HUES48 (cell line): ENCODE results near the gene METAP1.
"Not testable (repeated sequence)": the region's sequence is repeated elsewhere in the genome, so short reads cannot be mapped to it uniquely, and the experiment has no call there.

Experiments used
- H3K27ac ChIP-seq: one replicate; pipeline ENCODE4 v1.7.0; 2013; ENCODE audit warnings: low read depth, low read length, inconsistent platforms
- H3K27me3 ChIP-seq: 2 replicates; pipeline ENCODE4 v1.6.1; 2013; ENCODE audit warnings: mild to moderate bottlenecking, low read length; ENCODE audit not compliant: control insufficient read depth, insufficient read depth
- H3K36me3 ChIP-seq: 2 replicates; pipeline ENCODE4 v1.6.1; 2013; ENCODE audit warnings: low read length; ENCODE audit not compliant: control insufficient read depth, insufficient read depth
- H3K4me1 ChIP-seq: 2 replicates; pipeline ENCODE4 v1.6.1; 2013; ENCODE audit warnings: mild to moderate bottlenecking, low read length; ENCODE audit not compliant: control insufficient read depth, insufficient read depth
- H3K4me3 ChIP-seq: 2 replicates; pipeline ENCODE4 v1.5.1; 2013; ENCODE audit warnings: mild to moderate bottlenecking, low read depth, low read length
- H3K9ac ChIP-seq: 2 replicates; pipeline ENCODE4 v1.6.1; 2013; ENCODE audit warnings: mild to moderate bottlenecking, low read depth, low read length, moderate library complexity
- H3K9me3 ChIP-seq: 2 replicates; pipeline ENCODE4 v1.6.1; 2013; ENCODE audit warnings: low read length; ENCODE audit not compliant: control insufficient read depth, insufficient read depth

Gene METAP1

DNA sequence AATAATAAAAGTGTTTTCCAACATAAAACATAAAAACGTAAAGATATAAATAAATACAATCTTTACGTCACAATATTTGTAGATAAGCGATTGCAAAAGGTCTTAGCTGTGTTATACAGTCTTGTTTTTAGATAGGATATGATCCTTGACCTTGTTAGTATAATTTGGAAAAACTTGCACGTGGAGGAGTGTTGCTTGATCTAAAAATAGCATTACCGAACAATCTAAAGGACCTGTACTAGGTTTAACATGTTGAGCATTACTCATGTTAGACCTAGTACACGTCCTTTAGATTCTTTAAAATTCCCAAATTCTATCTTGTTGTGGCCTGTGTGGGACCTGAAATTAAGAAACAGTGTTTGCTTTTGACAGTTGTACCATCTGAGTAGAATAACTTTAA is 1.6 kb downstream of the METAP1 start:
- 0 out of 2 replicates have a peak overlapping the region, but pooled peaks have one; percentile 99 for H3K9ac ChIP-seq
- H3K9me3 ChIP-seq, result no peaks in the 10 kb centered on the region
- no peaks in the 10 kb centered on the region for H3K27me3 ChIP-seq
- H3K4me3 ChIP-seq, result peak overlapping the region; percentile 100
- H3K27ac ChIP-seq, result peak overlapping the region; percentile 40
- H3K36me3 ChIP-seq, result no peaks in the 10 kb centered on the region
- H3K4me1 ChIP-seq, result peaks cover 30% of the 10 kb centered on the region

DNA sequence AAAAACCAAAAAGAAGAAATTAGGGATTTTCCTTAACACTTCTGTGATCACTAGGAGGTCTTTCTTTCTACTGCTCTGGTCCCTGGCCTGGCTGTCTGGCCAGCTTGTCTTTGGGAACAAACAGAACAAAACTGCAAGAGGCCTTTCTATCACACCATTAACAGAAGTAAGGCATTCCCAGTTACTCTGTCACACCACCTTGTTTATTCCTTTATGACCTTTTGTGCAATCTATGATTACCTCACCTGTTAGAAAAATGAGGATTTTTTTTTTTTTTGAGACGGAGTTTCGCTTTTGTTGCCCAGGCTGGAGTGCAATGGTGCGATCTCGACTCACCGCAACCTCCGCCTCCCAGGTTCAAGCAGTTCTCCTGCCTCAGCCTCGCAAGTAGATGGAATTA is 3.0 kb downstream of the METAP1 start:
- no peaks in the 10 kb centered on the region for H3K9me3 ChIP-seq
- H3K36me3 ChIP-seq, result no peaks in the 10 kb centered on the region
- H3K27me3 ChIP-seq, result no peaks in the 10 kb centered on the region
- H3K4me3 ChIP-seq, result no peak overlapping the region
- H3K27ac ChIP-seq, result no peak overlapping the region
- no peak overlapping the region for H3K9ac ChIP-seq
- peaks cover 41% of the 10 kb centered on the region for H3K4me1 ChIP-seq

DNA sequence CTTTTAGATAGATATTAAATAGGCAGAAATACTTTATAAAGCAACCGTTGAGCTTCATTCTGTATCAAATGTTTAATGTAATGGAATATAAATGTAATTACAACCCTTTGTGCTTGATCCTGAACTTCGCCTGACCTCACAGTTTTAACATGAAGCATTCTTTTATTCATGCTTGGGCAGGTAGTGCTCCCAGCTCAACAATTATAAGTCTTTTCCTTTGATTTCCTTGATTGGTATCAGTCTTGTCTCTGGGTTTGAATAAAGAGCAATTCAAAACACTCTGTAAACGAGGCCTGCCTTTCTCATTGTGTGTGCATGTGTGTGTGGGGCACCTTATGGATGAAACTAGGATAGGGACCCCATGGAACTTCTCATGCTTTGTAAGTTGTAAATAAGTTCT is 6.8 kb downstream of the METAP1 start:
- Histone ChIP-seq H3K27me3 (no peaks in the 10 kb centered on the region), H3K27ac (no peak overlapping the region), H3K4me1 (peaks cover 39% of the 10 kb centered on the region), H3K36me3 (no peaks in the 10 kb centered on the region), H3K9me3 (no peaks in the 10 kb centered on the region), H3K9ac (no peak overlapping the region), H3K4me3 (no peak overlapping the region)

DNA sequence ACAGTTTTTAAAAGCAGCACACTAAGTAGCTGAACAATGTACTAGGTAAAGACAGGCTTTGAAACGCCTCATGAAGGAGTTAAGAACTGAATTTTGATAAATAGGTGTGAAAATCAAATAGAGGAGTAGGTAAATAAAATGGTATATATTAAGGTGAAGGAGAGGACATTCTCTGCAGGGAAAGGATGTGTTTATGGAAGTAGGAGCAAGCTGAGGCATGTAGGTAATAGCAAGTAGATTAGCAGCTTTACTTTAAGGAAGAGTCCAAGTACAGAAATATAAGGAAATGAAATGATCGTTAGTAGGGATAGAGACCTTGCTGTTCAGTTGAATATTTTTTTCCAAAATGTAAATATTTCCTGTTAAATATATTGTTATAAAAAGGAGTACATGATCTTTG is 12.5 kb downstream of the METAP1 start:
- Histone ChIP-seq H3K4me1 (peaks cover 15% of the 10 kb centered on the region), H3K4me3 (no peak overlapping the region), H3K9ac (no peak overlapping the region), H3K27ac (no peak overlapping the region), H3K27me3 (no peaks in the 10 kb centered on the region), H3K36me3 (no peaks in the 10 kb centered on the region; the same call in 1 of the 2 replicates), H3K9me3 (peaks cover 16% of the 10 kb centered on the region)

DNA sequence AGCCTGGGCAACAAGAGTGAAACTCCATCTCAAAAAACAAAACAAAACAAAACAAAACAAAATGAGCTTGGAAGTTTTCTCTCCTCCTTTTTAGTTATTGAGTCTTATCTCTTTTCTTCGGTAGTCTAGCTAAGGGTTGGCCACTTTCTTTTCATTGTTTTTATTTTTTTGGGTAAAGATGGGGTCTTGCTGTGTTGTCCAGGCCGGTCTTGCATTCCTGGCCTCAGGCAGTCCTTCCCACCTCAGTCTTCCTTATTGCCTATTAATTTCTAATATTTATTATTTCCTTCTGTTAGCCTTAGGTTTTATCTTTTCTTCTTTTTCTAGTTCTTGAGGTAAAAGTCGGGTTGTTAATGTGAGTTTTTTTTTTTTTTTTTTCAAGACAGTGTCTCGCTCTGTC is 16.4 kb downstream of the METAP1 start:
- H3K4me1 ChIP-seq, result peaks cover 24% of the 10 kb centered on the region
- H3K27ac ChIP-seq, result no peak overlapping the region
- no peak overlapping the region for H3K9ac ChIP-seq
- H3K9me3 ChIP-seq, result peaks cover 16% of the 10 kb centered on the region
- no peaks in the 10 kb centered on the region for H3K27me3 ChIP-seq
- H3K4me3 ChIP-seq, result no peak overlapping the region
- no peaks in the 10 kb centered on the region; the same call in 1 of the 2 replicates for H3K36me3 ChIP-seq

DNA sequence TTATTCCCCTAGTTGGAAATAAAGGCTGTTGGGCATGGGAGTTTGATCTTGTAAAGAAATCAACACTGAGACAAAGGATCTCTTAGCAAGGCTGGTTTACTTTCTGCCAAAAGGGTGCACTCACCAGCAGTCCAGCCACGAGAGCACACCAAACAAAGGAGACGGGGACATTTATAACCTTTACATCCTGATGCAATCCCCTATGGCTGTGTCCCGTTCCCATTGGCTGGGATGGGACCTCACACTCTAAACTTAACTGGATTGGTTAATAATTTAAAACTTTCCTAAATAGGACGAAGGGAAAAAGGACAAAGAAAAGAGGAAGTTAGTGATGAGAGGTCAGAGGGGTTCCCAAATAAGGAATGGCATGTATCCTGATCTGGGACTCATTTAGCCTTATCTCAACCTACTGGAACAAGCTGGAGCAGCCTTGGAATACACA is 17.9 kb downstream of the METAP1 start:
- Histone ChIP-seq H3K9ac (peak overlapping the region; percentile 33; the same call in 1 of the 2 replicates), H3K9me3 (peaks cover 16% of the 10 kb centered on the region), H3K27me3 (no peaks in the 10 kb centered on the region), H3K4me1 (peaks cover 16% of the 10 kb centered on the region), H3K36me3 (no peaks in the 10 kb centered on the region; the same call in 1 of the 2 replicates), H3K4me3 (no peak overlapping the region), H3K27ac (peak overlapping the region; percentile 70)

DNA sequence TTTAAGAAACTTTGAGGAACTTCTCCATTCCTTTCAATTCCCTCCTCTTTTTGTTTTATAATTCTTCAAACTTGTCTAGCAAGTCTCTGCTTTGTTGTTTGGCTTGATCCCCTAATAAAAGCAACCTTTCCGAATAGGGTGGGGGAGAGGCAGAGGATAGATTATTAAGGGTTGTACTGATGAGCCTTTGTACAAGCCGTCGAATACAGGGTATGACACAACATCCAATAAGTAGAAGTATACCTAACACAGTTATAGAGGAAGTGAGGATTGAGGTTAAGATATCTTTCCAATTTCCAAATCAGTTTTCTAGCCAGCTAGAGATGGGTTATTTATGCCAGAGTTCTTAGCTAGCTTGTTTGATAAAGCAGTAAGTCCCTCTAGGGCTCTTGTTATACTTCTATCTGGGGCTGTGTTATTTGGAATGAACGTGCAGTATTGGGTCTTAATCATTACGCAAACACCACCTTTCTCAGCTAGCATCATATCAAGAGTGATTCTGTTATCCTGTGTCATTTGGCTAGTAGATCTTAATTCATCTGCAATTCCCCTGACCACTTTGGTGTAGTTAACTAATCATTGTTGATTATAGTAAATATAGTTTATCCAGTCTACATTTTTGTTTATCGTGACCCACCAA is 18.5 kb downstream of the METAP1 start:
- H3K4me3 ChIP-seq, result no peak overlapping the region
- H3K9me3 ChIP-seq, result peaks cover 16% of the 10 kb centered on the region
- peaks cover 16% of the 10 kb centered on the region for H3K4me1 ChIP-seq
- H3K27ac ChIP-seq, result peak overlapping the region; percentile 46
- H3K27me3 ChIP-seq, result no peaks in the 10 kb centered on the region
- H3K36me3 ChIP-seq, result peaks cover 5% of the 10 kb centered on the region; the same call in 1 of the 2 replicates
- no peak overlapping the region for H3K9ac ChIP-seq

DNA sequence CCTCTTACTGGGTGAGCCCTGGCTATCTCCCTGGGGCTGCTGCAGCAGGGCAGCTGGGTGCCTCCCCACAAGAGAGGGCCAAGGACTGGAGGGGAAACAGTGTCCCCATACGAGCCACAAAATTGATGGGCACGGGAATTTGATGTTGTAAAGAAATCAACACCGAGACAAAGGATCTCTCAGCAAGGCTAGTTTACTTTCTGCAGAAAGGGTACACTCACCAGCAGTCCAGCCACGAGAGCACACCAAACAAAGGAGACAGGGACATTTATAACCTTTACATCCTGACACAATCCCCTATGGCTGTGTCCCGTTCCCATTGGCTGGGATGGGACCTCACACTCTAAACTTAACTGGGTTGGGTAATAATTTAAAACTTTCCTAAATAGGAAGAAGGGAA is 25.9 kb downstream of the METAP1 start:
- Histone ChIP-seq H3K4me1 (peaks cover 28% of the 10 kb centered on the region), H3K9me3 (peaks cover 10% of the 10 kb centered on the region; the same call in 1 of the 2 replicates), H3K27ac (no peak overlapping the region), H3K27me3 (no peaks in the 10 kb centered on the region), H3K9ac (no peak overlapping the region), H3K36me3 (peaks cover 5% of the 10 kb centered on the region; the same call in 1 of the 2 replicates), H3K4me3 (no peak overlapping the region)

DNA sequence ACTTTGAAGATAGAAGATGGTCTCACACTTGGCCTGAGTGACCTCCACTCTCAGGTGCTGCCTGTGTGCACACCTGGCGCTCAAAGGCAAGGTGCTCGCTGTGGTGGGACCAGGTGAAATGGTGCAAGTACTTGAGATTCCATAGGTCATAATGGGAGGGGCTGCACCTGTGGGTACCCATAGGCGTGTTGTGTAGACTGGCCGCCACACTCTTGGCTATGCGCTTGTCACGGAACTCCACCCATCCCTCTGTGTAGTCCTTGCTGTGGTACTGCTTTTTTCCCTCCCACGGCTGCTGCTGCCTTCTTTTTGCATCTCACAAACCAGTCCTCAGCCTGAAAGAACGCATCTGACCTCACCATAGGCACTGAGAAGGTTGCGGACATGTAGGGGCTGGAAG is 27.0 kb downstream of the METAP1 start:
- H3K9me3 ChIP-seq, result peaks cover 10% of the 10 kb centered on the region; the same call in 1 of the 2 replicates
- peaks cover 5% of the 10 kb centered on the region; the same call in 1 of the 2 replicates for H3K36me3 ChIP-seq
- H3K27ac ChIP-seq, result no peak overlapping the region
- no peak overlapping the region for H3K9ac ChIP-seq
- no peaks in the 10 kb centered on the region for H3K27me3 ChIP-seq
- H3K4me1 ChIP-seq, result peaks cover 35% of the 10 kb centered on the region
- H3K4me3 ChIP-seq, result no peak overlapping the region

DNA sequence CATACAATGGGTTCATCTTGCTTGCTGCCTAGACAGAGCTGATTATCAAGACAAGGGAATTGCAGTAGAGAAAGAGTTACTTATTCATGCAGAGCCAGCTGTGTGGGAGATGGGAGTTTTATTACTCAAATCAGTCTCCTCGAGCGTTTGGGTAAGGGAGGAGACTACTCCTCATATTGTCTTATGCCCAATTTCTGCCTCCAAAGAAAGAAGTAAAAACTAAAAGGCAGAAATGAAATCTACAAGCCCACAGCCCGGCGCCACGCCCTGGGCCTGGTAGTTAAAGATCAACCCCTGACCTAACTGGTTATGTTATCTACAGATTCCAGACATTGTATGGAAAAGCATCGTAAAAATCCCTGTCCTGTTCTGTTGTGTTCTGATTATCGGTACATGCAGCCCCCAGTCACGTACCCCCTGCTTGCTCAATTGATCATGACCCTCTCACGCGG is 28.3 kb downstream of the METAP1 start:
- H3K36me3 ChIP-seq, H3K9ac ChIP-seq, H3K9me3 ChIP-seq, H3K27ac ChIP-seq, H3K4me3 ChIP-seq, H3K27me3 ChIP-seq: not testable (repeated sequence)
- peaks cover 35% of the 10 kb centered on the region for H3K4me1 ChIP-seq

DNA sequence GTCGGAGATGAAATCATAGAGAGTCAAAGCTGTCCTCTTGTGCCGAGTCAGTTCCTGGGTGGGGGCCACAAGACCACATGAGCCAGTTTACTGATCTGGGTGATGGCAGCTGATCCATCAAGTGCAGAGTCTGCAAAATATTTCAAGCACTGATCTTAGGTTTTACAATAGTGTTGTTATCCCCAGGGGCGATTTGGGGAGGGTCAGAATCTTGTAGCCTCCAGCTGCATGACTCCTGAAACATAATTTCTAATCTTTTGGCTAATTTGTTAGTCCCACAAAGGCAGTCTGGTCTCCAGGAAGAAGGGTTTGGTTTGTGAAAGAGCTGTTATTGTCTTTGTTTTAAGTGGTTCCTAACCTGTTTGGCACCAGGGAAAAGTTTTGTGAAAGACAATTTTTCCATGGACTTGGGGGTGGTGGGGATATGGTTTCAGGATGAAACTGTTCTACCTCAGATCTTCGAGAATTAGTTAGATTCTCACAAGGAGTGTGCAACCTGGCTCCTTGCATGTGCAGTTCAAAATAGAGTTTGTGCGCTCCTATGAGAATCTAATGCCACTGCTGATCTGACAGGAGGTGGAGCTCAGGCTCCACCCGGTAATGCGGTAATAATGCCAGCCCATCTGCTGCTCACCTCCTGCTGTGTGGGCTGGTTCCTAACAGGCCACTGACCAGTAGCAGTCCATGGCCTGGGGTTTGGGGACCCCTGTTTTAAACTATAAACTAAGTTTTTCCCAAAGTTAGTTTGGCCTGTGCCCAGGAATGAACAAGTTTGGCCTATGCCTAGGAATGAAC is 29.2 kb downstream of the METAP1 start:
- Histone ChIP-seq H3K27ac (no peak overlapping the region), H3K27me3 (no peaks in the 10 kb centered on the region), H3K36me3 (peaks cover 5% of the 10 kb centered on the region; the same call in 1 of the 2 replicates), H3K4me3 (no peak overlapping the region), H3K9me3 (peaks cover 10% of the 10 kb centered on the region; the same call in 1 of the 2 replicates), H3K4me1 (peaks cover 35% of the 10 kb centered on the region), H3K9ac (no peak overlapping the region)
